ENCODE data around the gene EOLA2.

- TF ChIP-seq NRF1 (conservative IDR thresholded peaks at IDR 0.05; ENCODE audit: low read depth, low read length) (no peak), CREM (IDR thresholded peaks at IDR 0.05; ENCODE audit: low read depth) (no peak), ZNF24 (IDR thresholded peaks at IDR 0.05) (no peak), REST (IDR thresholded peaks at IDR 0.05; ENCODE audit: low read depth, low read length) (no peak), ATF2 (IDR thresholded peaks at IDR 0.05; ENCODE audit: low read length) (no peak), NKRF (conservative IDR thresholded peaks at IDR 0.05) (no peak), CHD4 (IDR thresholded peaks at IDR 0.05) (no peak), MYC (IDR thresholded peaks at IDR 0.05; ENCODE audit: insufficient read depth, insufficient read length, insufficient replicate concordance, low read length, severe bottlenecking) (no peak), EP300 (IDR thresholded peaks at IDR 0.05; ENCODE audit: borderline replicate concordance in 1 of 2, control insufficient read depth in 1 of 2, low read depth in 2 of 2, low read length in 2 of 2) (no peak), MTA3 (IDR thresholded peaks at IDR 0.05; ENCODE audit: borderline replicate concordance, low read length) (no peak), USF1 (IDR thresholded peaks at IDR 0.05; ENCODE audit: borderline replicate concordance, extremely low read length, insufficient read depth, low read depth, low read length) (no peak)
Measured at GRCh38 chrX:149949743-149950436, 11.6 kb upstream of the EOLA2 start.

Data from GM12878 (cell line).